K562 (cell line): ENCODE measurements around the gene C10orf90. TPM values are rescaled to one million over a fixed set of nuclear protein-coding genes. Genes with fewer than 3 reads are reported as not detected.

Experiments used
- ATAC-seq: fragments of 200-7000 bp; cut with Tn5 transposase; 3 replicates; pipeline ENCODE4 v1.9.1; 2020; ENCODE audit warnings: moderate library complexity
- BruUV-seq: library from RNA; stranded (reverse); fragments of 400-500 nt; replicated peaks from 2 replicates; lab custom pipeline; 2021; lab: Mats Ljungman, UMichigan
- CTCF ChIA-PET: fragments of 300-600 bp; formaldehyde crosslinking; extraction: SDS; loops from one replicate; lab custom pipeline; 2021; ENCODE audit warnings: low intra/inter-chr PET ratio; lab: Yijun Ruan, JAX
- POLR2A ChIA-PET: fragments of 300-600, 350-650 bp; sonication (Branson Sonifier 250); formaldehyde crosslinking; extraction: SDS; loops from one replicate; lab custom pipeline; 2021; ENCODE audit warnings: antibody characterized with exemption, inconsistent platforms; lab: Yijun Ruan, JAX
- DNase-seq, 4 experiments: peaks; one replicate each; pipeline versions ENCODE4 v3.0.0 to v3.0.0-alpha.2; 2011 to 2018; ENCODE audit warnings: low spot score in 3 of 4, mixed read lengths in 3 of 4; ENCODE audit errors: extremely low read depth in 1 of 4
- FAIRE-seq: peaks from 2 replicates; lab custom pipeline; 2011; peaks lifted over from hg19 to GRCh38; lab: Jason Lieb, UNC
- H2AFZ ChIP-seq: 2 replicates; pipeline ENCODE4 v1.6.0; 2011; ENCODE audit warnings: low read depth, low read length, control low read depth, inconsistent platforms
- H3K27ac ChIP-seq: fragments of 200-600 bp; 3 replicates; pipeline ENCODE4 v1.8.0; 2011; ENCODE audit warnings: low read depth, mild to moderate bottlenecking, control low read depth, inconsistent platforms, low read length, moderate library complexity, mixed read lengths; ENCODE audit errors: extremely low read depth
- H3K27me3 ChIP-seq, 2 experiments: fragments of 300-600 bp in 1 of 2; 2 replicates in 1 of 2; 3 replicates in 1 of 2; pipeline versions ENCODE4 v1.6.0 to v1.8.0; 2011; ENCODE audit warnings: inconsistent platforms in 2 of 2, low read length in 2 of 2, mild to moderate bottlenecking in 1 of 2, mixed read lengths in 1 of 2, moderate library complexity in 1 of 2; ENCODE audit not compliant: control insufficient read depth in 2 of 2, insufficient read depth in 2 of 2
- H3K36me3 ChIP-seq: fragments of 300-600 bp; 3 replicates; pipeline ENCODE4 v1.8.0; 2011; ENCODE audit warnings: mild to moderate bottlenecking, low read length, inconsistent platforms; ENCODE audit not compliant: control insufficient read depth, insufficient read depth
- H3K4me1 ChIP-seq, 2 experiments: fragments of 200-600 bp in 1 of 2; replicated peaks in 1 of 2; 2 replicates in 1 of 2; 3 replicates in 1 of 2; pipeline versions ENCODE4 v1.5.1 to v1.8.0; 2011; ENCODE audit warnings: inconsistent platforms in 2 of 2, low read length in 2 of 2, mild to moderate bottlenecking in 1 of 2, mixed read lengths in 1 of 2, moderate library complexity in 1 of 2; ENCODE audit not compliant: control insufficient read depth in 2 of 2, insufficient read depth in 2 of 2
- H3K4me2 ChIP-seq: 2 replicates; pipeline ENCODE4 v1.6.1; 2011; ENCODE audit warnings: low read length, control low read depth, inconsistent platforms, mixed read lengths; ENCODE audit not compliant: insufficient read depth
- H3K4me3 ChIP-seq: fragments of 200-600 bp; sonication (generic), shearing (Covaris generic); 2 replicates; pipeline ENCODE4 v1.5.1; 2016; ENCODE audit warnings: control low read depth, inconsistent platforms
- H3K79me2 ChIP-seq: fragments of 200-600 bp; 3 replicates; pipeline ENCODE4 v1.8.0; 2011; ENCODE audit warnings: low read length, inconsistent platforms; ENCODE audit not compliant: control insufficient read depth, insufficient read depth
- H3K9ac ChIP-seq, 2 experiments: 2 replicates each; pipeline versions ENCODE4 v1.6.0 to v1.6.1; 2011; ENCODE audit warnings: low read depth in 2 of 2, low read length in 2 of 2, control low read depth in 1 of 2, inconsistent platforms in 1 of 2, mild to moderate bottlenecking in 1 of 2, mixed read lengths in 1 of 2; ENCODE audit not compliant: insufficient read depth in 1 of 2
- H3K9me1 ChIP-seq: one replicate; pipeline ENCODE4 v1.6.0; 2011; ENCODE audit warnings: inconsistent platforms, mild to moderate bottlenecking, low read length, moderate library complexity; ENCODE audit not compliant: control insufficient read depth, insufficient read depth
- H3K9me3 ChIP-seq: replicated peaks from 2 replicates; pipeline ENCODE4 v1.5.1; 2011; ENCODE audit warnings: low read depth, low read length, inconsistent platforms; ENCODE audit not compliant: control insufficient read depth, insufficient read depth
- H4K20me1 ChIP-seq: replicated peaks from 2 replicates; pipeline ENCODE4 v1.6.1; 2011; ENCODE audit warnings: low read length, inconsistent platforms, mixed read lengths; ENCODE audit not compliant: control insufficient read depth, insufficient read depth
- FOXP1 ChIP-seq: sonication (generic); formaldehyde crosslinking; IDR thresholded peaks from 2 replicates; pipeline ENCODE4 v1.8.0; 2022; ENCODE audit warnings: mild to moderate bottlenecking, missing genetic modification reagents
- POLR2AphosphoS2 ChIP-seq: IDR thresholded peaks from 2 replicates; pipeline ENCODE4 v1.6.1; 2012; ENCODE audit warnings: low read length, improper control_type of control experiment
- SIN3B ChIP-seq: fragments of 450-650 bp; IDR thresholded peaks from 2 replicates; pipeline ENCODE4 v1.6.1; 2017; ENCODE audit warnings: low read depth, mild to moderate bottlenecking, moderate library complexity
- SUPT5H ChIP-seq: fragments of 450-650 bp; IDR thresholded peaks from 2 replicates; pipeline ENCODE4 v1.6.1; 2016
- ZNF696 ChIP-seq: fragments of 250-450 bp; sonication (Bioruptor Pico); conservative IDR thresholded peaks from 2 replicates; pipeline ENCODE4 v1.4.0; 2020; ENCODE audit warnings: mild to moderate bottlenecking, moderate library complexity
- WGBS: fragments of 100-300 bp; shearing (Covaris generic); methylation state at CpG from one replicate; pipeline ENCODE4 v1.1.6; 2016; ENCODE audit warnings: low coverage, mixed read lengths; ENCODE audit not compliant: insufficient coverage; ENCODE audit errors: missing lambda C conversion rate; 5-methylcytosine and 5-hydroxymethylcytosine counted together
- in situ Hi-C: fragments of 300-500 bp; cut with MboI; formaldehyde crosslinking; loops from 4 replicates; pipeline ENCODE4 v1.15.0; 2018; ENCODE audit warnings: inconsistent platforms, mixed read lengths
- intact Hi-C: fragments of 100-400 bp; cut with micrococcal nuclease; formaldehyde crosslinking; loops from 2 replicates; pipeline ENCODE4 v1.14.2; 2022
- polyA plus RNA-seq, 8 experiments: library from polyadenylated mRNA; depleted of rRNA in 4 of 8; stranded (reverse) in 5 of 8; unstranded in 3 of 8; fragments of >200 nt; fragmentation: Nextera tagmentation in 2 of 8; fragmentation: Illumina TruSeq in 1 of 8; extraction: Ambion mirVana in 2 of 8; extraction: Trizol in 1 of 8; gene quantifications; 2 replicates each; pipeline versions ENCODE4 v1.2.1 to v1.2.3, GENCODE V29; 2011 to 2014; ENCODE audit warnings: inconsistent platforms in 1 of 8, missing spikeins in 1 of 8
- total RNA-seq, 7 experiments: library from RNA; depleted of rRNA in 6 of 7; stranded (reverse); fragments of >200 nt in 6 of 7; fragmentation: Illumina TruSeq in 2 of 7; extraction: Trizol in 2 of 7; gene quantifications; 2 replicates each; pipeline versions ENCODE4 v1.2.1 to v1.2.3, GENCODE V29; 2011 to 2021; ENCODE audit warnings: low replicate concordance in 1 of 7

Gene C10orf90
- total and polyA plus RNA-seq, 9 of the 15 experiments (the other 6 are each of a cell fraction or from before 2014, with no cell fraction given) = not detected

DNA sequence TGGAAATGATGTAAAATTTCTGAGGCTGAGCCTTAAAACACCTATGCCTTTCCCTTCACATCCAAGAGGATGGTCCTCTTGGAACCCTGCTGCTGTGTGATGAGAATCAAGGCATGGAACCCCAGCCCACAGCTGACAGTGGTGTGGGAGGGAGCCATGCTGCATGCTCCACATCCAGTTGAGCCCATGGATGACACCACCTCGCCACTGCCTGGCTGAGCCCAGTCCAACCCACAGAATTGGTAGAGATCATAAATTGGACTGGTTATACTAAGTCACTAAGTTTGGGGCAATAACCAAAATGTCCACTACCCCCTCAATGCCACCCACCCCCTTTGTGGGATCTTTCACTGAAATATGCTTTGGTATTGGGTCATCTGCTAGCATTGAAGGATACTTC, 45.9 kb upstream of the C10orf90 start:
- Histone ChIP-seq H3K9me1 (no peaks in the 10 kb centered on the region), H3K4me2 (no peak overlapping the region), H3K79me2 (no peaks in the 10 kb centered on the region), H2AFZ (no peak overlapping the region), H3K36me3 (no peaks in the 10 kb centered on the region), H3K9ac (no peak overlapping the region), H3K27me3 (no peaks in the 10 kb centered on the region), H3K9me3 (no peaks in the 10 kb centered on the region), H3K4me3 (no peak overlapping the region), H3K27ac (no peak overlapping the region), H4K20me1 (no peaks in the 10 kb centered on the region), H3K4me1 (no peaks in the 10 kb centered on the region)
- DNase-seq (no peak), FAIRE-seq (no peak), ATAC-seq (no peak)
- WGBS = 0% methylated on average over 1 of the region's 1 CpG
- no TSS peak for BruUV-seq
- CTCF ChIA-PET = no interaction called here
- in situ Hi-C loops = no loop called here
- TF ChIP-seq FOXP1 = no peak
- no peak for TF ChIP-seq SUPT5H
- POLR2A ChIA-PET = no interaction called here
- intact Hi-C loops = no loop called here

DNA sequence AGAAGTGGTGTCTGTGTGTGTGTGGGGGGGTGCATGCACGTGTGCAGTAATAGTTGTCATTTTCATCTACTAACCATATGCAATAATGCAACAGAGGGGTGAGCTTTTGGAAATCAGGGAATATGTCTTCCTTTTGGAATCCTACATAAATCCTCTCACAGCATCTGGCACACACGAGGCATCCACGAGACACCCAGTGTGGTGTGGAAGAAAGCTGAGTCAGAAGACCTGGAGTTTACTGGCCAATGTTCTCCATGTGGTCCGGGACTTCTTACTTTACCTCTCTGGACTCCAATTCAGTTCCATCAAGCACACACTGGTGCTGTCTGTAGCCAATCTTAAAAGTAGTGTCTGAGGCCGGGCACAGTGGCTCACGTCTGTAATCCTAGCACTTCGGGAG, 43.1 kb upstream of the C10orf90 start:
- Histone ChIP-seq H4K20me1 (no peaks in the 10 kb centered on the region), H3K27ac (no peak overlapping the region), H3K9me1 (no peaks in the 10 kb centered on the region), H3K4me1 (no peaks in the 10 kb centered on the region), H2AFZ (no peak overlapping the region), H3K4me2 (no peak overlapping the region), H3K79me2 (no peaks in the 10 kb centered on the region), H3K36me3 (no peaks in the 10 kb centered on the region), H3K9me3 (no peaks in the 10 kb centered on the region), H3K27me3 (no peaks in the 10 kb centered on the region), H3K4me3 (no peak overlapping the region), H3K9ac (no peak overlapping the region)
- POLR2A ChIA-PET = interaction anchor here (0.6 kb wide), 1 partner anchor 29 kb away, joined by 3 read pairs; no protein-coding TSS in a partner anchor
- BruUV-seq = no TSS peak
- DNase-seq (no peak), ATAC-seq (no peak), FAIRE-seq (no peak)
- intact Hi-C loops (no loop called here), in situ Hi-C loops (no loop called here)
- CTCF ChIA-PET = no interaction called here
- TF ChIP-seq POLR2AphosphoS2 (no peak), SIN3B (no peak), ZNF696 (no peak)
- TF ChIP-seq, all 486 proteins: peak for 0
- 0% methylated on average over 2 of the region's 7 CpGs for WGBS
